Loucy (cell line): ENCODE measurements around the gene SUN2.

Experiments used
- H2AFZ ChIP-seq: fragments of 200-600 bp; sonication (generic); 2 replicates; pipeline ENCODE4 v1.6.0; 2016; ENCODE audit warnings: antibody characterized with exemption, mild to moderate bottlenecking, low read length, moderate library complexity
- H3F3A ChIP-seq: fragments of 200-600 bp; 2 replicates; pipeline ENCODE4 v1.6.0; 2016; ENCODE audit warnings: antibody characterized with exemption, low read depth, mild to moderate bottlenecking
- H3K27me3 ChIP-seq: fragments of 200-600 bp; sonication (generic); 2 replicates; pipeline ENCODE4 v1.6.1; 2014; ENCODE audit warnings: low read length, mild to moderate bottlenecking; ENCODE audit not compliant: insufficient read depth, poor library complexity, severe bottlenecking
- H3K36me3 ChIP-seq: fragments of 200-600 bp; sonication (generic); 2 replicates; pipeline ENCODE4 v1.6.1; 2016; ENCODE audit warnings: low read length; ENCODE audit not compliant: insufficient read depth
- H3K4me1 ChIP-seq: fragments of 200-600 bp; sonication (generic); 2 replicates; pipeline ENCODE4 v1.5.1; 2014; ENCODE audit warnings: low read length, mild to moderate bottlenecking; ENCODE audit not compliant: insufficient read depth, poor library complexity, severe bottlenecking
- H3K4me2 ChIP-seq: fragments of 200-600 bp; sonication (generic); 2 replicates; pipeline ENCODE4 v1.6.0; 2014; ENCODE audit warnings: antibody characterized with exemption, low read length, low read depth, mild to moderate bottlenecking; ENCODE audit not compliant: poor library complexity, severe bottlenecking
- H3K4me3 ChIP-seq: fragments of 200-600 bp; sonication (generic); 2 replicates; pipeline ENCODE4 v1.5.1; 2014; ENCODE audit warnings: low read length, mild to moderate bottlenecking, mixed read lengths; ENCODE audit not compliant: poor library complexity, severe bottlenecking
- H3K79me2 ChIP-seq: fragments of 200-600 bp; sonication (generic); 2 replicates; pipeline ENCODE4 v1.6.1; 2014; ENCODE audit warnings: low read length; ENCODE audit not compliant: insufficient read depth
- H3K9ac ChIP-seq: fragments of 200-600 bp; sonication (generic); 2 replicates; pipeline ENCODE4 v1.6.0; 2014; ENCODE audit warnings: mild to moderate bottlenecking, low read depth, low read length, moderate library complexity; ENCODE audit not compliant: poor library complexity, severe bottlenecking
- H3K9me2 ChIP-seq: fragments of 200-600 bp; sonication (generic); replicated peaks from 2 replicates; pipeline ENCODE4 v1.6.1; 2016; ENCODE audit warnings: low read depth, low read length, mixed read lengths
- H3K9me3 ChIP-seq: fragments of 200-600 bp; sonication (generic); 2 replicates; pipeline ENCODE4 v1.6.1; 2014; ENCODE audit warnings: mild to moderate bottlenecking, antibody characterized with exemption, low read length, low read depth; ENCODE audit not compliant: insufficient read depth
- H4K20me1 ChIP-seq: fragments of 200-600 bp; sonication (generic); 2 replicates; pipeline ENCODE4 v1.6.0; 2014; ENCODE audit warnings: antibody characterized with exemption, low read length, mild to moderate bottlenecking; ENCODE audit not compliant: insufficient read depth, poor library complexity, severe bottlenecking
- CTCF ChIP-seq: fragments of 200-600 bp; sonication (generic); conservative IDR thresholded peaks from 2 replicates; pipeline ENCODE4 v1.5.1; 2014; ENCODE audit warnings: mild to moderate bottlenecking, antibody characterized with exemption, low read length
- EZH2phosphoT487 ChIP-seq: fragments of 200-600 bp; IDR thresholded peaks from 2 replicates; pipeline ENCODE4 v1.6.1; 2018; ENCODE audit warnings: antibody characterized with exemption, mild to moderate bottlenecking, moderate library complexity, borderline replicate concordance

Gene SUN2

GRCh38 chr22:38731703-38732161 lies 24.1 kb downstream of the SUN2 start:
- no peaks in the 10 kb centered on the region for H3F3A ChIP-seq
- no peak overlapping the region for H2AFZ ChIP-seq
- peaks cover 82% of the 10 kb centered on the region; the same call in 1 of the 2 replicates for H3K36me3 ChIP-seq
- no peaks in the 10 kb centered on the region for H3K9me2 ChIP-seq
- H4K20me1 ChIP-seq: peaks cover 3% of the 10 kb centered on the region
- no peaks in the 10 kb centered on the region for H3K27me3 ChIP-seq
- no peak overlapping the region for H3K4me3 ChIP-seq
- no peak overlapping the region for H3K9ac ChIP-seq
- no peak overlapping the region for H3K4me2 ChIP-seq
- TF ChIP-seq CTCF: no peak
- no peak for TF ChIP-seq EZH2phosphoT487
- H3K79me2 ChIP-seq: no peaks in the 10 kb centered on the region
- no peaks in the 10 kb centered on the region for H3K4me1 ChIP-seq
- no peaks in the 10 kb centered on the region for H3K9me3 ChIP-seq

GRCh38 chr22:38730411-38730871 lies 25.4 kb downstream of the SUN2 start:
- Histone ChIP-seq H4K20me1 (peaks cover 3% of the 10 kb centered on the region), H3K9ac (no peak overlapping the region), H2AFZ (no peak overlapping the region), H3K4me3 (no peak overlapping the region), H3K4me2 (no peak overlapping the region), H3F3A (no peaks in the 10 kb centered on the region), H3K9me3 (no peaks in the 10 kb centered on the region), H3K9me2 (no peaks in the 10 kb centered on the region), H3K36me3 (peaks cover 81% of the 10 kb centered on the region; the same call in 1 of the 2 replicates), H3K27me3 (no peaks in the 10 kb centered on the region), H3K4me1 (no peaks in the 10 kb centered on the region), H3K79me2 (no peaks in the 10 kb centered on the region)
- no peak for TF ChIP-seq CTCF
- no peak for TF ChIP-seq EZH2phosphoT487

- no peaks in the 10 kb centered on the region for H3K27me3 ChIP-seq
- H3F3A ChIP-seq: no peaks in the 10 kb centered on the region
- H3K9ac ChIP-seq: no peak overlapping the region
- H3K4me2 ChIP-seq: no peak overlapping the region
- H3K4me3 ChIP-seq: no peak overlapping the region
- no peak overlapping the region for H2AFZ ChIP-seq
- no peaks in the 10 kb centered on the region for H3K9me3 ChIP-seq
- no peaks in the 10 kb centered on the region for H3K9me2 ChIP-seq
- no peaks in the 10 kb centered on the region for H3K79me2 ChIP-seq
- H4K20me1 ChIP-seq: peaks cover 3% of the 10 kb centered on the region
- no peak for TF ChIP-seq CTCF
- peaks cover 81% of the 10 kb centered on the region; the same call in 1 of the 2 replicates for H3K36me3 ChIP-seq
- H3K4me1 ChIP-seq: no peaks in the 10 kb centered on the region
Measured at GRCh38 chr22:38729946-38730345, 25.9 kb downstream of the SUN2 start.
